Hepatocyte (in vitro differentiated cells): ENCODE measurements around the gene GMDS. TPM values are rescaled to one million over a fixed set of nuclear protein-coding genes. Genes with fewer than 3 reads are reported as not detected.

ENCODE experiments used
- DNase-seq: peaks from one replicate; pipeline ENCODE4 v3.0.0-alpha.2; 2016; ENCODE audit warnings: low spot score
- H2AFZ ChIP-seq: fragments of 200-600 bp; sonication (generic); 2 replicates; pipeline ENCODE4 v1.6.0; 2016; ENCODE audit warnings: antibody characterized with exemption, mild to moderate bottlenecking
- H3K27ac ChIP-seq: fragments of 200-600 bp; sonication (generic); 2 replicates; pipeline ENCODE4 v1.5.1; 2016; ENCODE audit warnings: mild to moderate bottlenecking
- H3K27me3 ChIP-seq: fragments of 200-600 bp; sonication (generic); 2 replicates; pipeline ENCODE4 v1.6.1; 2016
- H3K36me3 ChIP-seq: fragments of 200-600 bp; sonication (generic); replicated peaks from 2 replicates; pipeline ENCODE4 v1.5.1; 2016; ENCODE audit warnings: low read depth; ENCODE audit not compliant: insufficient read depth
- H3K4me1 ChIP-seq: fragments of 200-600 bp; sonication (generic); 2 replicates; pipeline ENCODE4 v1.5.1; 2016; ENCODE audit warnings: mild to moderate bottlenecking, moderate library complexity; ENCODE audit not compliant: insufficient read depth
- H3K4me2 ChIP-seq: fragments of 200-600 bp; sonication (generic); 2 replicates; pipeline ENCODE4 v1.6.0; 2016
- H3K4me3 ChIP-seq: fragments of 200-600 bp; sonication (generic); 2 replicates; pipeline ENCODE4 v1.5.1; 2016; ENCODE audit warnings: mild to moderate bottlenecking
- H3K79me2 ChIP-seq: fragments of 200-600 bp; sonication (generic); 2 replicates; pipeline ENCODE4 v1.6.0; 2017; ENCODE audit warnings: mild to moderate bottlenecking
- H3K9me2 ChIP-seq: fragments of 200-600 bp; sonication (generic); replicated peaks from 2 replicates; pipeline ENCODE4 v1.6.0; 2017; ENCODE audit warnings: mild to moderate bottlenecking; ENCODE audit not compliant: insufficient read depth
- H3K9me3 ChIP-seq: fragments of 200-600 bp; sonication (generic); 2 replicates; pipeline ENCODE4 v1.5.1; 2016; ENCODE audit warnings: low read depth, mild to moderate bottlenecking
- H4K20me1 ChIP-seq: fragments of 200-600 bp; sonication (generic); 2 replicates; pipeline ENCODE4 v1.6.0; 2016; ENCODE audit warnings: mild to moderate bottlenecking; ENCODE audit not compliant: insufficient read depth, poor library complexity, severe bottlenecking
- EZH2 ChIP-seq: fragments of 200-600 bp; sonication (generic); IDR thresholded peaks from 2 replicates; pipeline ENCODE4 v1.6.1; 2016; ENCODE audit warnings: antibody characterized with exemption, mild to moderate bottlenecking, borderline replicate concordance
- EZH2phosphoT487 ChIP-seq: fragments of 200-600 bp; sonication (generic); IDR thresholded peaks from one replicate; pipeline ENCODE4 v1.6.1; 2018; ENCODE audit warnings: antibody characterized with exemption, mild to moderate bottlenecking, low read depth, moderate library complexity; ENCODE audit not compliant: unreplicated experiment, severe bottlenecking
- WGBS: methylation state at CpG from one replicate; pipeline ENCODE4 v1.1.6; 2016; ENCODE audit warnings: low lambda C conversion rate; ENCODE audit errors: missing lambda C conversion rate; 5-methylcytosine and 5-hydroxymethylcytosine counted together
- polyA plus RNA-seq: library from polyadenylated mRNA; unstranded; fragments of >200 nt; fragmentation: Nextera tagmentation; extraction: Ambion mirVana; gene quantifications from 2 replicates; pipeline ENCODE4 v1.2.1, GENCODE V29; 2016
- total RNA-seq: library from RNA; depleted of rRNA; stranded (reverse); fragments of >200 nt; gene quantifications from 2 replicates; pipeline ENCODE4 v1.2.3, GENCODE V29; 2014
- TF ChIP-seq, protein P1 (sequence below): fragments of 200-600 bp; sonication (generic); IDR thresholded peaks from 2 replicates; pipeline ENCODE4 v1.5.1; 2016; ENCODE audit warnings: antibody characterized with exemption, mild to moderate bottlenecking; ENCODE audit not compliant: poor library complexity

Gene GMDS
- total and polyA plus RNA-seq, 2 experiments from 2014 or later: 20.7 to 32.6 TPM

DNA sequence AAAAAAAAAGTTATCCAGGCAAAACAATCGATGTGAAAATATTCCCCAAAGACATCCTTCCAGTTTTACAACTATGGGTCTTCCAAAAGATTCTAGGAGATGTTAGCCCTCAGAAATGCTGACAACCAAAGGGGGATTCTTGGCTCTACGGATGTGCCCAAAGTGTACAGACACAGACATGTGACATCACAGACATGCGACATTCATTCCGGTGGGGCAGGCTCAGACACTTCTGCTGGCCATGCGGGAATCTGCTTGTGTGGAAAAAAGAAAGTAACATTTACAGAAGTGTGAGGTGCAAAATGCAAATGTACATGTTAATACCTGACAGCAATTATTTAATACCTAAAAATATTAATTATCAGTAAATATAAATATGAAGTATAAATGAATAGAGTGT is 367.1 kb downstream of the GMDS start:
- H2AFZ ChIP-seq: no peak overlapping the region
- H3K4me1 ChIP-seq: no peaks in the 10 kb centered on the region
- no peak overlapping the region for H3K27ac ChIP-seq
- WGBS: 100% methylated on average over 5 of the region's 5 CpGs
- H3K4me2 ChIP-seq: no peak overlapping the region
- H3K27me3 ChIP-seq: no peaks in the 10 kb centered on the region
- H4K20me1 ChIP-seq: no peaks in the 10 kb centered on the region
- H3K9me2 ChIP-seq: no peaks in the 10 kb centered on the region
- H3K9me3 ChIP-seq: no peaks in the 10 kb centered on the region
- no peak for TF ChIP-seq EZH2phosphoT487
- TF ChIP-seq, protein P1, sequence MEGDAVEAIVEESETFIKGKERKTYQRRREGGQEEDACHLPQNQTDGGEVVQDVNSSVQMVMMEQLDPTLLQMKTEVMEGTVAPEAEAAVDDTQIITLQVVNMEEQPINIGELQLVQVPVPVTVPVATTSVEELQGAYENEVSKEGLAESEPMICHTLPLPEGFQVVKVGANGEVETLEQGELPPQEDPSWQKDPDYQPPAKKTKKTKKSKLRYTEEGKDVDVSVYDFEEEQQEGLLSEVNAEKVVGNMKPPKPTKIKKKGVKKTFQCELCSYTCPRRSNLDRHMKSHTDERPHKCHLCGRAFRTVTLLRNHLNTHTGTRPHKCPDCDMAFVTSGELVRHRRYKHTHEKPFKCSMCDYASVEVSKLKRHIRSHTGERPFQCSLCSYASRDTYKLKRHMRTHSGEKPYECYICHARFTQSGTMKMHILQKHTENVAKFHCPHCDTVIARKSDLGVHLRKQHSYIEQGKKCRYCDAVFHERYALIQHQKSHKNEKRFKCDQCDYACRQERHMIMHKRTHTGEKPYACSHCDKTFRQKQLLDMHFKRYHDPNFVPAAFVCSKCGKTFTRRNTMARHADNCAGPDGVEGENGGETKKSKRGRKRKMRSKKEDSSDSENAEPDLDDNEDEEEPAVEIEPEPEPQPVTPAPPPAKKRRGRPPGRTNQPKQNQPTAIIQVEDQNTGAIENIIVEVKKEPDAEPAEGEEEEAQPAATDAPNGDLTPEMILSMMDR: no peak
- TF ChIP-seq EZH2: no peak
- H3K4me3 ChIP-seq: no peak overlapping the region
- no peaks in the 10 kb centered on the region for H3K79me2 ChIP-seq
- no peaks in the 10 kb centered on the region for H3K36me3 ChIP-seq
- DNase-seq: no peak

DNA sequence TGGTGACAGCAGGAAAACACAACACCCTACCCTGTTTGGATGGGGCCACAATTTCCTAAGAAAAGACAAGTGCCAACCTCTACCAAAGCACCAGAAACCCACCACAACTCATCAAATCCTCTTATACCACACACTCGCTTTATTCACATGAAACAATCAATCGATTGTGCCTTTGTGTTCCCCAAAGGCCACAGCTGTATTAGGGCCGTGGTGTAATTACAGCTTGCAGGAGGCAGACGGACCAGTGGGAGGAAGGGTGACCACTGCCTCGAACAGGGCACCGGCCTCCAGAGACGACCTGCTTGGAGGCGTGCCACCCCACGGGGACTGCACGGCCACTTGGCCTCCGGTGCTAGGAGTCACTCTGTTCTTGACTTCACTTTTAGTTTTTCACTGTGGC is 371.6 kb downstream of the GMDS start:
- TF ChIP-seq EZH2phosphoT487 (no peak), EZH2 (no peak)
- TF ChIP-seq, protein P1: no peak
- DNase-seq: no peak
- Histone ChIP-seq H3K27me3 (no peaks in the 10 kb centered on the region), H3K4me2 (no peak overlapping the region), H3K27ac (no peak overlapping the region), H3K4me3 (no peak overlapping the region), H2AFZ (no peak overlapping the region), H3K79me2 (no peaks in the 10 kb centered on the region), H3K36me3 (no peaks in the 10 kb centered on the region), H3K4me1 (peaks cover 12% of the 10 kb centered on the region), H3K9me3 (no peaks in the 10 kb centered on the region), H4K20me1 (no peaks in the 10 kb centered on the region), H3K9me2 (no peaks in the 10 kb centered on the region)
- WGBS: 76% methylated on average over 11 of the region's 11 CpGs

DNA sequence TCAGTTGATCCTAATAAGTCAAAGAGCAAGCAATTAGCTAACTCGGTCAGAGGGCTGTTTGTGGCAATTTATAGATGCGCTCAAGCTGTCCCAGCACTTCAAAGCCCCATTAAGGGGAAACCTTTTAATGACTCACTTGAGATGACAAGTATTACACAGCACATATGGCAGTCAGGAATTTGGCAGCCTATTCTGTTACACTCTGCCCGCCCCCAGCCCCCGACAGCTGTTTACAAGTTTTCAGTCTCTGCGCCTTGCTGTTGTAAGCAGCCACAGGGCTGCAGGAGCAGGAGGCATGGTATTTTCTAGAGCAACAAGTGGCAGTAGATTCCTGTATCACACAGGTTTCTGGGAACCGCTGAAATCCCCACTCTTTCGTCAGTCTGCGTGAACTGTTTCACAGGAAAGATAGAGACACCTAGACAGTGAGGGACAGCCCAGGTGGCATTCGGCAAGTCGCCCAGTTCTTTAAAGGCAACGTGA is 372.7 kb downstream of the GMDS start:
- peak overlapping the region; percentile 35 for H3K4me2 ChIP-seq
- no peak overlapping the region for H2AFZ ChIP-seq
- WGBS: 39% methylated on average over 11 of the region's 11 CpGs
- peaks cover 12% of the 10 kb centered on the region for H3K4me1 ChIP-seq
- no peaks in the 10 kb centered on the region for H3K9me3 ChIP-seq
- no peak for TF ChIP-seq EZH2phosphoT487
- TF ChIP-seq, protein P1: no peak
- TF ChIP-seq EZH2: no peak
- H3K36me3 ChIP-seq: no peaks in the 10 kb centered on the region
- no peaks in the 10 kb centered on the region for H4K20me1 ChIP-seq
- H3K79me2 ChIP-seq: no peaks in the 10 kb centered on the region
- DNase-seq: peak; percentile 32
- no peak overlapping the region for H3K27ac ChIP-seq
- H3K4me3 ChIP-seq: no peak overlapping the region
- H3K9me2 ChIP-seq: no peaks in the 10 kb centered on the region
- no peaks in the 10 kb centered on the region for H3K27me3 ChIP-seq
